Fibroblast of skin of left biceps (primary cell): ENCODE measurements around the gene PSKH1.

Experiments
- DNase-seq, 2 experiments: peaks; one replicate each; pipeline ENCODE4 v3.0.0-alpha.2; 2013; ENCODE audit warnings: low read depth in 2 of 2

The PSKH1 gene

GRCh38 chr16:67865318-67865717 is 27.7 kb upstream of the PSKH1 start:
- no peak for DNase-seq

- no peak for DNase-seq
Observed at GRCh38 chr16:67868290-67868689, 24.8 kb upstream of the PSKH1 start.

GRCh38 chr16:67869653-67870052 is 23.4 kb upstream of the PSKH1 start:
- DNase-seq = no peak

GRCh38 chr16:67871256-67871655 is 21.8 kb upstream of the PSKH1 start:
- DNase-seq = no peak

- no peak for DNase-seq
Observed at GRCh38 chr16:67872131-67872630, 20.9 kb upstream of the PSKH1 start.

- DNase-seq = peak; percentile 39
Observed at GRCh38 chr16:67872631-67873434, 20.2 kb upstream of the PSKH1 start, which contains the start of gene EDC4. EDC4 (plus strand) TSS chr16:67873052; CDS start chr16:67873262, 210 bp downstream.

- DNase-seq = no peak
Observed at GRCh38 chr16:67873435-67874370, 19.4 kb upstream of the PSKH1 start.

- DNase-seq = no peak
Observed at GRCh38 chr16:67874372-67874771, 18.7 kb upstream of the PSKH1 start.

- DNase-seq = no peak
Observed at GRCh38 chr16:67877064-67877463, 16.0 kb upstream of the PSKH1 start.

GRCh38 chr16:67878232-67878631 is 14.8 kb upstream of the PSKH1 start:
- no peak for DNase-seq

- DNase-seq = no peak
Observed at GRCh38 chr16:67878846-67879245, 14.2 kb upstream of the PSKH1 start.

GRCh38 chr16:67879462-67879861 is 13.6 kb upstream of the PSKH1 start:
- DNase-seq = no peak

- DNase-seq = no peak
Observed at GRCh38 chr16:67879936-67880335, 13.1 kb upstream of the PSKH1 start.

GRCh38 chr16:67880584-67880983 is 12.5 kb upstream of the PSKH1 start:
- DNase-seq = no peak

GRCh38 chr16:67881621-67882161 is 11.4 kb upstream of the PSKH1 start:
- no peak for DNase-seq

- DNase-seq = no peak
Observed at GRCh38 chr16:67882374-67883145, 10.5 kb upstream of the PSKH1 start.

- DNase-seq = no peak
Observed at GRCh38 chr16:67883146-67883871, 9.7 kb upstream of the PSKH1 start.

- no peak for DNase-seq
Observed at GRCh38 chr16:67883872-67884261, 9.2 kb upstream of the PSKH1 start.

GRCh38 chr16:67884684-67885083 is 8.4 kb upstream of the PSKH1 start, which contains the start of gene NRN1L:
NRN1L (plus strand) TSS chr16:67884885; CDS start chr16:67884904, 19 bp downstream.
- peak; percentile 66 for DNase-seq

- DNase-seq = no peak
Observed at GRCh38 chr16:67885545-67885944, 7.5 kb upstream of the PSKH1 start.

- no peak for DNase-seq
Observed at GRCh38 chr16:67885976-67886375, 7.1 kb upstream of the PSKH1 start.
